PC-3 (cell line): ENCODE results near the gene BHLHE40. TPM values are rescaled to one million over a fixed set of nuclear protein-coding genes. Genes with fewer than 3 reads are reported as not detected.

Source experiments
- ATAC-seq: fragments of 200-7000 bp; cut with Tn5 transposase; 2 replicates; pipeline ENCODE4 v1.9.1; 2020; ENCODE audit warnings: mild to moderate bottlenecking, moderate library complexity
- BruUV-seq: library from RNA; stranded (reverse); fragments of 400-500 nt; replicated peaks from 2 replicates; lab custom pipeline; 2021; lab: Mats Ljungman, UMichigan
- CTCF ChIA-PET: fragments of 300-600 bp; sonication (Branson Sonifier 250); formaldehyde crosslinking; loops from one replicate; lab custom pipeline; 2022; ENCODE audit warnings: antibody characterized with exemption; lab: Charles Lee
- POLR2A ChIA-PET: fragments of 300-600 bp; sonication (Branson Sonifier 250); formaldehyde crosslinking; loops from one replicate; lab custom pipeline; 2022; ENCODE audit warnings: antibody characterized with exemption; ENCODE audit not compliant: unreplicated experiment; lab: Charles Lee
- DNase-seq: peaks from one replicate; pipeline ENCODE4 v3.0.0-alpha.2; 2015
- H2AFZ ChIP-seq: fragments of 300-600 bp; sonication (generic); 2 replicates; pipeline ENCODE4 v1.6.0; 2016; ENCODE audit warnings: antibody characterized with exemption, low read length
- H3F3A ChIP-seq: fragments of 300-600 bp; sonication (generic); one replicate; pipeline ENCODE4 v1.6.0; 2017; ENCODE audit warnings: antibody characterized with exemption, low read length, control low read depth, mild to moderate bottlenecking; ENCODE audit not compliant: unreplicated experiment
- H3K27ac ChIP-seq: fragments of 300-600 bp; sonication (generic); 2 replicates; pipeline ENCODE4 v1.5.1; 2016; ENCODE audit warnings: mild to moderate bottlenecking, low read length
- H3K27me3 ChIP-seq: fragments of 300-600 bp; sonication (generic); 2 replicates; pipeline ENCODE4 v1.6.1; 2016; ENCODE audit warnings: low read length, mixed read lengths
- H3K36me3 ChIP-seq: fragments of 300-600 bp; sonication (generic); 2 replicates; pipeline ENCODE4 v1.6.1; 2016; ENCODE audit warnings: low read depth, mixed run types, low read length, mixed read lengths
- H3K4me1 ChIP-seq: fragments of 300-600 bp; sonication (generic); 2 replicates; pipeline ENCODE4 v1.5.1; 2016; ENCODE audit warnings: low read length; ENCODE audit not compliant: insufficient read depth
- H3K4me2 ChIP-seq: fragments of 300-600 bp; sonication (generic); 2 replicates; pipeline ENCODE4 v1.6.0; 2016; ENCODE audit warnings: low read length
- H3K4me3 ChIP-seq: fragments of 300-600 bp; sonication (generic); 2 replicates; pipeline ENCODE4 v1.5.1; 2016; ENCODE audit warnings: mild to moderate bottlenecking, low read length, mixed read lengths
- H3K79me2 ChIP-seq: fragments of 300-600 bp; sonication (generic); 2 replicates; pipeline ENCODE4 v1.6.1; 2017; ENCODE audit warnings: low read length, mixed read lengths
- H3K9ac ChIP-seq: fragments of 300-600 bp; sonication (generic); 2 replicates; pipeline ENCODE4 v1.6.0; 2016; ENCODE audit warnings: mild to moderate bottlenecking, low read length
- H3K9me2 ChIP-seq: fragments of 300-600 bp; sonication (generic); replicated peaks from 2 replicates; pipeline ENCODE4 v1.6.1; 2016; ENCODE audit warnings: mixed run types, low read length, mixed read lengths
- H3K9me3 ChIP-seq: fragments of 300-600 bp; sonication (generic); 2 replicates; pipeline ENCODE4 v1.6.1; 2016; ENCODE audit warnings: low read length, mixed read lengths
- H4K20me1 ChIP-seq: fragments of 300-600 bp; sonication (generic); 2 replicates; pipeline ENCODE4 v1.6.1; 2016; ENCODE audit warnings: low read length, mixed read lengths
- EZH2 ChIP-seq: fragments of 300-600 bp; sonication (generic); IDR thresholded peaks from one replicate; pipeline ENCODE4 v1.6.1; 2017; ENCODE audit warnings: antibody characterized with exemption, mild to moderate bottlenecking, low read length; ENCODE audit not compliant: unreplicated experiment
- EZH2phosphoT487 ChIP-seq: fragments of 300-600 bp; sonication (generic); IDR thresholded peaks from 2 replicates; pipeline ENCODE4 v1.6.1; 2018; ENCODE audit warnings: mild to moderate bottlenecking, antibody characterized with exemption, low read length, borderline replicate concordance
- intact Hi-C: fragments of 100-400 bp; cut with micrococcal nuclease; formaldehyde crosslinking; loops from 2 replicates; pipeline ENCODE4 v1.9.0; 2023
- total RNA-seq: library from RNA; depleted of rRNA; stranded (reverse); fragments of >200 nt; gene quantifications from 2 replicates; pipeline ENCODE4 v1.2.3, GENCODE V29; 2014
- TF ChIP-seq, protein P1 (sequence below): fragments of 300-600 bp; sonication (generic); conservative IDR thresholded peaks from 2 replicates; pipeline ENCODE4 v1.5.1; 2017; ENCODE audit warnings: antibody characterized with exemption, low read depth, mild to moderate bottlenecking, low read length

BHLHE40 gene
- total RNA-seq, 1 experiment from 2014 or later, result 256 TPM

DNA sequence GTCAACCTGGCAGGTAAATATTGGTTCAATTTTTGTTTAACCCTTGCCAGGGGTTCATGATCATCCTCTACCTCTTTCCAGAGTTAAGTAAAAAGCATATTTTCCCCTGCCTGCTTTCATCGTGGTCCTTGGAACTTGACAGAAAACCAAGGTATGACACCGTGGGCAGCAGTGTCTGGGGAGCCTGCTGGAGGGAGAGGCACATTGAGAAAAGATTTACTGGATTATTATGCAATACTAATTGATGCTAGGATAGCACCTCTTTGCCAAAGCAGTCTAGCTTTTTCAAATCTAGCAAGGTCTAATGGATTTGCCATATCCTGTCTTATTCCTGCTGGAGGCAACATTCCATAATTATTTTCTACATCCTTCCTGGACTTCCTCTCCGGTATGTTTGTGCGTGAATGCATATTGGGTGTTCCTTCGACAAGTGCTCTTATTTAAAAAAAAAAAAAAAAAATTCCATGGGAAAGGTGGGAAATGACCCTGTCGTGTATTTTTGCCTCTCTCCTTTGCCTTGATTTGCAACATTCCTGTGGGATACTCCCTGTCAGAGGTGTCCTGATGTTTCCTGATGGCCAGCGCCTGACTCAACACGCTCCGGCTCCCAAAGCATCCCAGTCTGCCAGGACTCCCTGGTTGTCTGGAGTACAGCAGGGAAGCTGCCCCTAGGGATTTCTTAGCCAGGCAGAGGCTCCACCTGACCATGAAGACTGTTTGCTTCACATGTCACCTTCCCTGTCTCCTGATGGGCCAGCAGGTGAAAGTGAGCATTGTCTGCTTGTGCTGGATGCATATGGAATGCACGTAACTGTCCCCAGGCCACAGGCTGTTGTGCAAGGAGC is 6.3 kb downstream of the BHLHE40 start:
- H3K9me3 ChIP-seq, result no peaks in the 10 kb centered on the region
- no peak for TF ChIP-seq EZH2
- no peak for TF ChIP-seq EZH2phosphoT487
- TF ChIP-seq, protein P1, sequence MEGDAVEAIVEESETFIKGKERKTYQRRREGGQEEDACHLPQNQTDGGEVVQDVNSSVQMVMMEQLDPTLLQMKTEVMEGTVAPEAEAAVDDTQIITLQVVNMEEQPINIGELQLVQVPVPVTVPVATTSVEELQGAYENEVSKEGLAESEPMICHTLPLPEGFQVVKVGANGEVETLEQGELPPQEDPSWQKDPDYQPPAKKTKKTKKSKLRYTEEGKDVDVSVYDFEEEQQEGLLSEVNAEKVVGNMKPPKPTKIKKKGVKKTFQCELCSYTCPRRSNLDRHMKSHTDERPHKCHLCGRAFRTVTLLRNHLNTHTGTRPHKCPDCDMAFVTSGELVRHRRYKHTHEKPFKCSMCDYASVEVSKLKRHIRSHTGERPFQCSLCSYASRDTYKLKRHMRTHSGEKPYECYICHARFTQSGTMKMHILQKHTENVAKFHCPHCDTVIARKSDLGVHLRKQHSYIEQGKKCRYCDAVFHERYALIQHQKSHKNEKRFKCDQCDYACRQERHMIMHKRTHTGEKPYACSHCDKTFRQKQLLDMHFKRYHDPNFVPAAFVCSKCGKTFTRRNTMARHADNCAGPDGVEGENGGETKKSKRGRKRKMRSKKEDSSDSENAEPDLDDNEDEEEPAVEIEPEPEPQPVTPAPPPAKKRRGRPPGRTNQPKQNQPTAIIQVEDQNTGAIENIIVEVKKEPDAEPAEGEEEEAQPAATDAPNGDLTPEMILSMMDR, result no peak
- H3K4me3 ChIP-seq, result peak overlapping the region; percentile 35
- intact Hi-C loops, result loop anchor here (1.0 to 10.0 kb wide), 4 partner anchors 41 to 571 kb away; partner anchors contain the start of gene EDEM1
- no peak overlapping the region for H2AFZ ChIP-seq
- ATAC-seq (peak; percentile 39), DNase-seq (peak; percentile 78)
- peak overlapping the region; percentile 74 for H3K4me2 ChIP-seq
- H3K27me3 ChIP-seq, result no peaks in the 10 kb centered on the region
- CTCF ChIA-PET, result interaction anchor here (0.8 to 2.1 kb wide), 6 partner anchors 37 to 274 kb away, joined by 3 to 12 read pairs (median 6); no protein-coding TSS in a partner anchor
- POLR2A ChIA-PET, result interaction anchor here (0.6 to 5.3 kb wide), 4 partner anchors 10 to 41 kb away, joined by 3 to 79 read pairs (median 8); no protein-coding TSS in a partner anchor
- no TSS peak for BruUV-seq
- peaks cover 41% of the 10 kb centered on the region for H3K79me2 ChIP-seq
- H4K20me1 ChIP-seq, result peaks cover 37% of the 10 kb centered on the region
- peaks cover 11% of the 10 kb centered on the region for H3F3A ChIP-seq
- H3K27ac ChIP-seq, result peak overlapping the region; percentile 90
- peak overlapping the region; percentile 98 for H3K9ac ChIP-seq
- H3K9me2 ChIP-seq, result no peaks in the 10 kb centered on the region
- H3K4me1 ChIP-seq, result peaks cover 64% of the 10 kb centered on the region
- H3K36me3 ChIP-seq, result peaks cover 38% of the 10 kb centered on the region

GRCh38 chr3:4986175-4986781 is 7.0 kb downstream of the BHLHE40 start:
- ChIA-PET CTCF (interaction anchor here (0.6 to 1.3 kb wide), 4 partner anchors 10 to 275 kb away, joined by 3 to 5 read pairs (median 4); no protein-coding TSS in a partner anchor), POLR2A (interaction anchor here (0.6 to 5.3 kb wide), 5 partner anchors 9 to 157 kb away, joined by 3 to 79 read pairs (median 5); no protein-coding TSS in a partner anchor)
- ATAC-seq, result peak; percentile 7
- Histone ChIP-seq H3F3A (peaks cover 10% of the 10 kb centered on the region), H3K4me3 (peak overlapping the region; percentile 35; the same call in 1 of the 2 replicates), H3K79me2 (peaks cover 34% of the 10 kb centered on the region), H3K27me3 (no peaks in the 10 kb centered on the region), H3K4me1 (peaks cover 64% of the 10 kb centered on the region), H3K9me2 (no peaks in the 10 kb centered on the region), H3K27ac (peak overlapping the region; percentile 90), H3K9ac (peak overlapping the region; percentile 98), H4K20me1 (peaks cover 31% of the 10 kb centered on the region), H3K36me3 (peaks cover 32% of the 10 kb centered on the region), H2AFZ (no peak overlapping the region), H3K4me2 (peak overlapping the region; percentile 74), H3K9me3 (no peaks in the 10 kb centered on the region)
- BruUV-seq, result TSS peak; percentile 54
- TF ChIP-seq EZH2phosphoT487 (no peak), EZH2 (no peak)
- TF ChIP-seq, protein P1, result no peak
- intact Hi-C loops, result loop anchor here (2.0 to 10.0 kb wide), 3 partner anchors 73 to 571 kb away; partner anchors contain the start of gene EDEM1
- DNase-seq, result peak; percentile 38
